Measurements from ENCODE around the gene ZNF579.

- no peak for TF ChIP-seq XRCC5 (IDR thresholded peaks at IDR 0.05; ENCODE audit: low read depth, low read length)
- no peak for TF ChIP-seq TRIM28 (IDR thresholded peaks at IDR 0.05)
- TF ChIP-seq BHLHE40 (IDR thresholded peaks at IDR 0.05; ENCODE audit: low read length) = no peak
- TF ChIP-seq NFE2L1 (tag; IDR thresholded peaks at IDR 0.05; ENCODE audit: borderline replicate concordance, low read depth) = no peak
- TF ChIP-seq DIDO1 (tag; IDR thresholded peaks at IDR 0.05; ENCODE audit: low read depth) = no peak
- no peak for TF ChIP-seq TRIM24 (IDR thresholded peaks at IDR 0.05)
- no peak for TF ChIP-seq LARP7 (IDR thresholded peaks at IDR 0.05)
- no peak for TF ChIP-seq EZH2 (IDR thresholded peaks at IDR 0.05; ENCODE audit: borderline replicate concordance, low read depth, low read length)
- TF ChIP-seq ZNF124 (CRISPR knock-in tag; IDR thresholded peaks at IDR 0.05) = no peak
- TF ChIP-seq ZNF695 (CRISPR knock-in tag; IDR thresholded peaks at IDR 0.05) = no peak
- no peak for TF ChIP-seq ZNF324 (CRISPR knock-in tag; IDR thresholded peaks at IDR 0.05)
- no peak for TF ChIP-seq MAX (CRISPR knock-in tag; IDR thresholded peaks at IDR 0.05)
Measured at GRCh38 chr19:55606817-55607216, 26.2 kb upstream of the ZNF579 start.

Data from K562 (cell line).